ENCODE data around the gene TPRKB. TPM values are rescaled to one million over a fixed set of nuclear protein-coding genes. Genes with fewer than 3 reads are reported as not detected.

The TPRKB gene
- total RNA-seq: 13.1 and 33.2 TPM in 2 replicates

GRCh38 chr2:73736855-73737779 is at the start of gene TPRKB:
Gene TPRKB (minus strand): TSS chr2:73737345. CDS start chr2:73734569, 2,776 bp downstream.

GRCh38 chr2:73783883-73784282 is 46.7 kb upstream of the TPRKB start, which contains the start of gene C2orf78:
Gene C2orf78 (plus strand): TSS chr2:73784183. CDS start chr2:73784310, 127 bp downstream.

GRCh38 chr2:73779467-73780236 is 42.5 kb upstream of the TPRKB start, which contains the start of gene DUSP11:
Gene DUSP11 (minus strand): TSS chr2:73780103. CDS start chr2:73779974, 129 bp downstream.

Other genes starting within 250 kb of the TPRKB start
- gene NAT8, start 94.9 kb downstream of the TPRKB start, total RNA-seq: not detected in 2 replicates
- gene DUSP11, start 42.8 kb upstream of the TPRKB start, total RNA-seq: 24.9 and 33.5 TPM in 2 replicates
- gene C2orf78, start 46.8 kb upstream of the TPRKB start, total RNA-seq: not detected in 2 replicates
- gene STAMBP, start 91.6 kb upstream of the TPRKB start, total RNA-seq: 24.3 and 26.8 TPM in 2 replicates
- gene ACTG2, start 155.7 kb upstream of the TPRKB start, total RNA-seq: 61.7 and 148 TPM in 2 replicates
- 44.0 and 58.0 TPM in 2 replicates for gene DGUOK, start 189.5 kb upstream of the TPRKB start, total RNA-seq
- gene TET3, start 247.6 kb upstream of the TPRKB start, total RNA-seq: 10.7 and 11.0 TPM in 2 replicates

Measured in placental pericyte (primary cell).